Kidney capillary endothelial cell (primary cell): ENCODE measurements around the gene CCDC63.
"Not testable (repeated sequence)": the region's sequence is repeated elsewhere in the genome, so short reads cannot be mapped to it uniquely, and the experiment has no call there.

Experiments
- DNase-seq: peaks from one replicate; pipeline ENCODE4 v3.0.0-alpha.2; 2018; ENCODE audit warnings: low spot score

Gene CCDC63

GRCh38 chr12:110844551-110845338 lies 2.0 kb upstream of the CCDC63 start:
- peak; percentile 9 for DNase-seq

- DNase-seq: no peak
Measured at GRCh38 chr12:110845339-110845682, 1.5 kb upstream of the CCDC63 start.

GRCh38 chr12:110848314-110848923 lies 1.6 kb downstream of the CCDC63 start:
- no peak for DNase-seq

- no peak for DNase-seq
Measured at GRCh38 chr12:110849221-110849620, 2.4 kb downstream of the CCDC63 start.

- no peak for DNase-seq
Measured at GRCh38 chr12:110849748-110850403, 3.1 kb downstream of the CCDC63 start.

GRCh38 chr12:110850762-110851161 lies 4.0 kb downstream of the CCDC63 start:
- no peak for DNase-seq

GRCh38 chr12:110853836-110854235 lies 7.0 kb downstream of the CCDC63 start:
- no peak for DNase-seq

- DNase-seq: no peak
Measured at GRCh38 chr12:110856542-110856941, 9.8 kb downstream of the CCDC63 start.

- no peak for DNase-seq
Measured at GRCh38 chr12:110857528-110857927, 10.7 kb downstream of the CCDC63 start.

GRCh38 chr12:110857954-110858353 lies 11.2 kb downstream of the CCDC63 start:
- not testable (repeated sequence) for DNase-seq

GRCh38 chr12:110858848-110859247 lies 12.1 kb downstream of the CCDC63 start:
- no peak for DNase-seq

- DNase-seq: peak; percentile 69
Measured at GRCh38 chr12:110860833-110861296, 14.1 kb downstream of the CCDC63 start.

- no peak for DNase-seq
Measured at GRCh38 chr12:110861729-110862128, 14.9 kb downstream of the CCDC63 start.

GRCh38 chr12:110862329-110862728 lies 15.5 kb downstream of the CCDC63 start:
- peak; percentile 65 for DNase-seq

GRCh38 chr12:110863161-110863560 lies 16.4 kb downstream of the CCDC63 start:
- DNase-seq: no peak

GRCh38 chr12:110865521-110865920 lies 18.7 kb downstream of the CCDC63 start:
- DNase-seq: no peak

- no peak for DNase-seq
Measured at GRCh38 chr12:110869026-110869425, 22.2 kb downstream of the CCDC63 start.

- no peak for DNase-seq
Measured at GRCh38 chr12:110869803-110870202, 23.0 kb downstream of the CCDC63 start.

GRCh38 chr12:110872100-110872499 lies 25.3 kb downstream of the CCDC63 start:
- no peak for DNase-seq

GRCh38 chr12:110874351-110874750 lies 27.6 kb downstream of the CCDC63 start:
- no peak for DNase-seq

- no peak for DNase-seq
Measured at GRCh38 chr12:110874781-110875180, 28.0 kb downstream of the CCDC63 start.

- DNase-seq: no peak
Measured at GRCh38 chr12:110880651-110881050, 33.9 kb downstream of the CCDC63 start.

- DNase-seq: no peak
Measured at GRCh38 chr12:110883251-110883650, 36.5 kb downstream of the CCDC63 start.
